ENCODE measurements around the gene TEAD3.

The TEAD3 gene

DNA sequence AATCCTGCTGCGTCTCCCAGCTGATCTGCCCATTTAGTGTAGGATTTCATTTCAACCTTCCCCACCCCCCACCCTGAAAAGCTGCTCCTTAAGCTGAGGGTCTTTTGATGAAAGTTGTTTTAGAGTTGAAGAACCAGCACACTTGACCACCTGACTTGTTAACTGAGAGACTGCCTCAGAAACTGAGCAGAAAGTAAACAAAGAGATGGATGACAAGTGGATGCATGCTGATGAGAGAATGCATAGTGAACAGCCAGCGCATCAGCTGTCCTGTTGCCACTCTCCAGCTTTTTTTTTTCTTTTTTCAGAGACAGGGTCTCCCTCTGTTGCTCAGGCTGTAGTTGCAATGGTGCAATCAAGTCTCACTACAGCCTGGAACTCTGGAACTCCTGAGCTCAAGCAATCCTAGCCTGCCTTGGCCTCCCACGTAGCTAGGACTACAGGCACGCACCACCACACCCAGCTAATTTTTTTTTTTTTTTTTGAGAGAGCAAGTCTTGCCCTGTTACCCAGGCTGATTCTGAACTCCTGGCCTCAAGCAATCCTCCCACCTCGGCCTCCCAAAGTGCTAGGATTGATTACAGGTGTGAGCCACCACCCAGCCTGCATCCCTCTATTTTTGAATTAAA lies 19.2 kb downstream of the TEAD3 start:
- Histone ChIP-seq H3K36me3 (ENCODE audit: insufficient read depth, low read length) (peaks cover 10% of the 10 kb centered on the region), H3K4me3 (no peak overlapping the region), H3K9me3 (ENCODE audit: low read depth, low read length) (no peaks in the 10 kb centered on the region), H3K9ac (ENCODE audit: insufficient read length) (no peak overlapping the region), H3K27ac (no peak overlapping the region)
- no peak for TF ChIP-seq EZH2 (IDR thresholded peaks at IDR 0.05)
- TF ChIP-seq FOXP2 (optimal IDR thresholded peaks at IDR 0.05; ENCODE audit: control extremely low read depth, extremely low read length, insufficient read depth), result no peak
- no peak for TF ChIP-seq POLR2AphosphoS5 (IDR thresholded peaks at IDR 0.05; ENCODE audit: borderline replicate concordance, low read depth, low read length)
- DNase-seq (ENCODE audit: low read depth, low spot score), result no peak

DNA sequence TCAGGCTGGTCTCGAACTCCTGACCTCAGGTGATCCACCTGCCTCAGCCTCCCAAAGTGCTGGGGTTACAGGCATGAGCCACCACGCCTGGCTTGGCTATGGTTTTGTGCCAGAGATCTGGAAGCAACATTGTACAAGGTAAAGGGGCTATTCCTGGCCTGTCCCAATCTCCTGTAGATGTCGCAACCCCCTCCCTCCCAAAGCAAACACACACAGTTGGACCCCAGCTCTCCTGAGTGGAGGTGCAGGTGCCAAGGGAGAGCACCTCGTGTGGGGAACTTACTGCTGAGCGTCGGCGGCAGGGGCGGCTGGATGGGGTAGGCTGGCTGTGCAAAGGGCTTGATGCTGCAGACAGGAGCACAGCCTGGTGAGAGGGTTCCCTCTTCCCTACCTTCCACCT lies 19.9 kb downstream of the TEAD3 start:
- Histone ChIP-seq H3K9ac (ENCODE audit: insufficient read length) (no peak overlapping the region), H3K36me3 (ENCODE audit: insufficient read depth, low read length) (peaks cover 16% of the 10 kb centered on the region), H3K4me3 (no peak overlapping the region), H3K27ac (no peak overlapping the region), H3K9me3 (ENCODE audit: low read depth, low read length) (no peaks in the 10 kb centered on the region)
- DNase-seq (ENCODE audit: low read depth, low spot score), result no peak
- TF ChIP-seq EZH2 (IDR thresholded peaks at IDR 0.05), result no peak

DNA sequence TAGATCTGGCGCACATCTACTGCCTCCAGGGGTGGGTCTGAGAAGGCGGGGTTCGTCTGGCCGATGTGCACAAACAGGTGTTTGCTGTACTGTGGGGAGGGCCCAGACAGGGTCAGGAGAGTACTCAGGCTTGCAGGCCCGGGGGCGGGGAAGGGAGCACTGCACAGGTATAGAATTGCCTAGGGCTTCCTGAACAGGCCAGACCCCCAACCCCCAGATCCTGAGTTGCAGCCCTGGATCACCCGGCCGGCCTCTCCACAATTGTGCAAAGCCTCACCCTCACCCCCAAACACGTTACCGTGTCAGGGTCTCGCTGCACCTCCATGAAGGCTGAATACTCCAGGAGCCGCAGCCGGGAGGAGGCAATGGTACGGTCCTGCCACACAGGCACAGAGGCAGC lies 20.9 kb downstream of the TEAD3 start:
- Histone ChIP-seq H3K27ac (no peak overlapping the region), H3K9ac (ENCODE audit: insufficient read length) (no peak overlapping the region), H3K4me3 (no peak overlapping the region), H3K9me3 (ENCODE audit: low read depth, low read length) (no peaks in the 10 kb centered on the region), H3K36me3 (ENCODE audit: insufficient read depth, low read length) (peaks cover 27% of the 10 kb centered on the region)
- TF ChIP-seq POLR2AphosphoS5 (IDR thresholded peaks at IDR 0.05; ENCODE audit: borderline replicate concordance, low read depth, low read length), result no peak
- no peak for TF ChIP-seq FOXP2 (optimal IDR thresholded peaks at IDR 0.05; ENCODE audit: control extremely low read depth, extremely low read length, insufficient read depth)
- DNase-seq (ENCODE audit: low read depth, low spot score), result no peak

DNA sequence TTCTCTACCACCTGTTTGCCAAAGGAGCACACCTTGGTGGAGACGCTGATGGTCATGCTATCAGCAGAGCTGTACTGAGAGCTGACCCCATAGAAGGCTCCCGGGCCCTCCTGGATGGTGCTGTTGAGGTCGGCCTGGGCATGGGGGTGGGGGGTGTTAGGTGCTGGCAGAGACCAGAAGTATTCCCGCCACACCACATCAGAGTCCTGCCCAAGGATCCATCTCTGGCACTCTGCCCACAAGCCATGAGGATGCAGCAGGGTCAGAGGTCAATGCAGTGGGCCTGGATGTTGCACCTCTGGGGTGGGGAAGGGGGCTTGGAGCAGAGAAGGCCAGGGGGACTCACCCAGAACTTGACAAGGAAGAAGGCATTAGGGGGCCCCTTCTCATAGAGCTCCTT lies 21.3 kb downstream of the TEAD3 start:
- Histone ChIP-seq H3K27ac (no peak overlapping the region), H3K9me3 (ENCODE audit: low read depth, low read length) (no peaks in the 10 kb centered on the region), H3K9ac (ENCODE audit: insufficient read length) (no peak overlapping the region), H3K4me3 (no peak overlapping the region), H3K36me3 (ENCODE audit: insufficient read depth, low read length) (peaks cover 31% of the 10 kb centered on the region)
- no peak for DNase-seq (ENCODE audit: low read depth, low spot score)
- TF ChIP-seq POLR2AphosphoS5 (IDR thresholded peaks at IDR 0.05; ENCODE audit: borderline replicate concordance, low read depth, low read length) (peak; percentile 32; the same call in 1 of the 2 replicates), FOXP2 (optimal IDR thresholded peaks at IDR 0.05; ENCODE audit: control extremely low read depth, extremely low read length, insufficient read depth) (no peak), EZH2 (IDR thresholded peaks at IDR 0.05) (no peak)

DNA sequence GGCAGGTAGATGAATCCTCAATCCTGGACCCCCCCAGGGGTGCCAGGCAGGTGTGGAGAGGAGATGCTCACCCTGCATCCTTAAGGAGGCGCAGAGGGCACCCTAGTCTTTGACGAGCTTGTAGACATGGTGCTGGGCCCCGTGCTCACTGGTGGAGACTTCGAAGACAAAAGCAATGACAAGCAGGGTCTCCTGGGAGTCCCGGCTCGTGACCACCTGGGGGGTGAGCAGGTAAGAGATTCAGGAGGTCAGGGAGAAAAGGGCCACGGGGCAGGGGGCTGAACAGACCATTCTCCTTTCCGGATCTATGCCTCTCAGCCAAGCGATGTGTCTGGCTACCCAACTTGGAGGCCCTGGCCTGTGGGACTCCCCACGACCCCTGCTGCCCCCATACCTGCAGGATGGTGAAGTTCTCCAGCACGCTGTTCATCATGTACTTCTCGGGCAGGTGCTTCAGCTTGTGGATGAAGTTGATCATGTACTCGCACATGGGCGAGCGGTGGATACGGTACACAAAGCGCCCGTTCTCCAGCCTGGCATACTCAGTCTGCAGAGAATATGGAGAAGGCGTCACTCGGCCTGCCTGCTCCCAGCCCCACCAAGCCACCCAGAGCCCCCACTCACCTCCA lies 21.8 kb downstream of the TEAD3 start:
- Histone ChIP-seq H3K27ac (no peak overlapping the region), H3K9ac (ENCODE audit: insufficient read length) (no peak overlapping the region), H3K4me3 (no peak overlapping the region), H3K9me3 (ENCODE audit: low read depth, low read length) (no peaks in the 10 kb centered on the region), H3K36me3 (ENCODE audit: insufficient read depth, low read length) (peaks cover 36% of the 10 kb centered on the region)
- no peak for DNase-seq (ENCODE audit: low read depth, low spot score)
- TF ChIP-seq EZH2 (IDR thresholded peaks at IDR 0.05) (no peak), FOXP2 (optimal IDR thresholded peaks at IDR 0.05; ENCODE audit: control extremely low read depth, extremely low read length, insufficient read depth) (no peak), POLR2AphosphoS5 (IDR thresholded peaks at IDR 0.05; ENCODE audit: borderline replicate concordance, low read depth, low read length) (no peak)

DNA sequence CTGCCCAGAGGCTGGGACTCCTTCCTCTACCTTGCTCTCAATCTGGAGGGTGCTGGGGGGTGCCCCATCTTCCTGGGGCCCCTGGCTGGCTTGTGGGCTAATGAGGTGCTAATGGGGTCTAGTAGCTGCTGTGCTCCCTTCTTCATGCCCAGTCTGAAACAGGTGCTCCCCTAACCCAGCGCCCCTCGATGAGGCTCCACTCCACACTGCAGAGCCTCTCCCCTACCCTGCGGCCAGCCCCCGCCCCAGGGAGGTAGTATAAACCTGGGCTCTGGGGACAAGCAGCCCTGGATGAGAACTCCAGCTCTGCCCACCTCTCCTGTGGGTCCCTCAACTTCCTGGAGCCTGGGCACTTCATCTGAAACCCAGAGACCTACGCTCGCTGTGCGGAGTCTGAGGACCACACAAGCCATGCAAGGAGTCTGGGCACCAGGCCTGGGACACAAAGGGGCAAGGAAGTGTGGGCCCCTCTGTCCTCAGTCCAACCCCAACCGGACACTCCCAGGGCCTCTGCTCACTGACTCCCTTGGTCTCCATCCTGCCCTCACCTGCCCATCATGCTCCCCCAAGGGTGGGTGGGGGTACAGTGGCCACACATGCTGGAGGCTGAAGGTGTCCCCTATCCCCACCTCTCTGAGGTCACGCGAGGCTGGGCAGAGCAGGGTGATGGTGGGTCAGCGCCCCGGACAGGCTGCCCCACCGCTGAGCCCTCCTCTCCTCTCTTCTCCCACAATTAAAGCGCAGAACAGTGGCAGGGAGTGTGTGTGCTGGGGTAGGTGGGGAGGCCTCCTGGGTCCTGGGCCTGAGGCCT lies 22.5 kb downstream of the TEAD3 start:
- peaks cover 43% of the 10 kb centered on the region for H3K36me3 ChIP-seq (ENCODE audit: insufficient read depth, low read length)
- no peaks in the 10 kb centered on the region for H3K9me3 ChIP-seq (ENCODE audit: low read depth, low read length)
- H3K27ac ChIP-seq, result peak overlapping the region; percentile 31; the same call in 1 of the 2 replicates
- H3K9ac ChIP-seq (ENCODE audit: insufficient read length), result no peak overlapping the region
- no peak overlapping the region for H3K4me3 ChIP-seq
- TF ChIP-seq POLR2AphosphoS5 (IDR thresholded peaks at IDR 0.05; ENCODE audit: borderline replicate concordance, low read depth, low read length) (peak; percentile 64; the same call in 1 of the 2 replicates), FOXP2 (optimal IDR thresholded peaks at IDR 0.05; ENCODE audit: control extremely low read depth, extremely low read length, insufficient read depth) (no peak), EZH2 (IDR thresholded peaks at IDR 0.05) (no peak)
- no peak for DNase-seq (ENCODE audit: low read depth, low spot score)

DNA sequence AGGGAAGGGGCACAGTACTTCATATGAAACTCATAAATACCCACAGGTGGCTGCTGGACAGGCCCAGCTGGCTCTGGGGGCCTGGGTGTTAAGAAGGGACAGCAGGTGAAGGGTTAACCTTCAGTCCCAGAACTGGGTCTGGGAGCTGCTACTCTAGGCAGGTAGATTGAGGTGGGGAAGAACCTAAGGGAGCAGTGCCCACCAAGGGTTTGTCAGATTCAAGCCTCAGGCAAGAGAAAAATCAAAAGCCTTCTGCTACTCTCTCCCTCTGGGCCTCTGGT lies 23.1 kb downstream of the TEAD3 start:
- H3K9ac ChIP-seq (ENCODE audit: insufficient read length), result no peak overlapping the region
- no peak overlapping the region for H3K4me3 ChIP-seq
- no peaks in the 10 kb centered on the region for H3K9me3 ChIP-seq (ENCODE audit: low read depth, low read length)
- no peak; the same call in 1 of the 2 replicates for TF ChIP-seq POLR2AphosphoS5 (IDR thresholded peaks at IDR 0.05; ENCODE audit: borderline replicate concordance, low read depth, low read length)
- no peak for TF ChIP-seq EZH2 (IDR thresholded peaks at IDR 0.05)
- no peak for TF ChIP-seq FOXP2 (optimal IDR thresholded peaks at IDR 0.05; ENCODE audit: control extremely low read depth, extremely low read length, insufficient read depth)
- peak overlapping the region; percentile 31; the same call in 1 of the 2 replicates for H3K27ac ChIP-seq
- peaks cover 49% of the 10 kb centered on the region for H3K36me3 ChIP-seq (ENCODE audit: insufficient read depth, low read length)
- no peak for DNase-seq (ENCODE audit: low read depth, low spot score)

DNA sequence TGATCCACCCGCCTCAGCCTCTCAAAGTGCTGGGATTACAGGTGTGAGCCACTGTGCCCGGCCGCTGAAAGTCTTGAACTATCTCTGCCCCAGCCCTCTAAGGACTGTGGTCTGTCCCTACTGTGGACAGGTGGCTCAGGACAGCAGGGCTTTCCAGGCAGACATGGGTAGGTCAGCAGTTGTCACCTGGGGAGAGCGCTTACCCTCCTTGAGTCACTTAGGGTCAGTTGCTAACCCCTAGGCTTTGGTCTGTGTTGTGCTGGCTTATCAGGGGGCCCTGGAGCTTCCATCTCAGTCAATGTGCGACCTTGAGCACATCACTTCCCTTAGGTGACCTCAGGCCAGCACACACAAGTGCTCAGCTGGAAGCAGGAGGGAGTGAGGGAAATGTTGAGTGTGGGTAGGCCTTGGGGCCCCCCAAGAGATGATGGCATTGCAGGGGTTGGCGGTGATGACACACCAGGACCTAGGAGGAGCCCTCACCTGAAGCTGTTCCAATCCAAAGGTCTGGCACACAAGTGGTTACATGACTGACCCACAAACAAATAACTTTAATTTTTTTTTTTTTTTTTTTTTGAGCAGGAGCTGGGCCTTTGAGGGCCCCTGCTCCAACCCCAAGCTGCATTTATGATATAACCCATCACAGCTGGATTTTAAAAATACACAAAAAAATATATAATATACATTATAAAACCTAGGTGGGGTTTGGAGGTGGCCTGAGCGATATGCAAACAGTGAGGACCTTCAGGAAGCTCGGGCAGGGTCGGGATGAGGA lies 23.6 kb downstream of the TEAD3 start:
- peak overlapping the region; percentile 46; the same call in 1 of the 2 replicates for H3K27ac ChIP-seq
- H3K4me3 ChIP-seq, result no peak overlapping the region
- H3K9ac ChIP-seq (ENCODE audit: insufficient read length), result no peak overlapping the region
- peaks cover 53% of the 10 kb centered on the region for H3K36me3 ChIP-seq (ENCODE audit: insufficient read depth, low read length)
- no peak for DNase-seq (ENCODE audit: low read depth, low spot score)
- TF ChIP-seq POLR2AphosphoS5 (IDR thresholded peaks at IDR 0.05; ENCODE audit: borderline replicate concordance, low read depth, low read length) (no peak; the same call in 1 of the 2 replicates), FOXP2 (optimal IDR thresholded peaks at IDR 0.05; ENCODE audit: control extremely low read depth, extremely low read length, insufficient read depth) (no peak), EZH2 (IDR thresholded peaks at IDR 0.05) (no peak)
- no peaks in the 10 kb centered on the region for H3K9me3 ChIP-seq (ENCODE audit: low read depth, low read length)
